ENCODE measurements around the gene APMAP.
"Not testable (repeated sequence)": the region's sequence is repeated elsewhere in the genome, so short reads cannot be mapped to it uniquely, and the experiment has no call there.

GRCh38 chr20:24930724-24931688, 61.5 kb downstream of the APMAP start:
- TF ChIP-seq POLR2A (IDR thresholded peaks at IDR 0.05; ENCODE audit: low read depth, low read length); NFYB (IDR thresholded peaks at IDR 0.05; ENCODE audit: insufficient read depth, low read depth, low read length); PML (IDR thresholded peaks at IDR 0.05; ENCODE audit: low read length); USF2 (IDR thresholded peaks at IDR 0.05; ENCODE audit: borderline replicate concordance, low read depth, low read length); CREM (IDR thresholded peaks at IDR 0.05; ENCODE audit: low read depth); NFIC (IDR thresholded peaks at IDR 0.05; ENCODE audit: low read depth, low read length); HDAC2 (IDR thresholded peaks at IDR 0.05); RCOR1 (conservative IDR thresholded peaks at IDR 0.05; ENCODE audit: low read depth, low read length); CBFB (IDR thresholded peaks at IDR 0.05; ENCODE audit: low read depth); EZH2 (IDR thresholded peaks at IDR 0.05; ENCODE audit: borderline replicate concordance, control insufficient read depth, low read depth, low read length); EP300 (IDR thresholded peaks at IDR 0.05; ENCODE audit: borderline replicate concordance in 1 of 2, control insufficient read depth in 1 of 2, low read depth in 2 of 2, low read length in 2 of 2): not testable (repeated sequence)
- TF ChIP-seq, protein P1, sequence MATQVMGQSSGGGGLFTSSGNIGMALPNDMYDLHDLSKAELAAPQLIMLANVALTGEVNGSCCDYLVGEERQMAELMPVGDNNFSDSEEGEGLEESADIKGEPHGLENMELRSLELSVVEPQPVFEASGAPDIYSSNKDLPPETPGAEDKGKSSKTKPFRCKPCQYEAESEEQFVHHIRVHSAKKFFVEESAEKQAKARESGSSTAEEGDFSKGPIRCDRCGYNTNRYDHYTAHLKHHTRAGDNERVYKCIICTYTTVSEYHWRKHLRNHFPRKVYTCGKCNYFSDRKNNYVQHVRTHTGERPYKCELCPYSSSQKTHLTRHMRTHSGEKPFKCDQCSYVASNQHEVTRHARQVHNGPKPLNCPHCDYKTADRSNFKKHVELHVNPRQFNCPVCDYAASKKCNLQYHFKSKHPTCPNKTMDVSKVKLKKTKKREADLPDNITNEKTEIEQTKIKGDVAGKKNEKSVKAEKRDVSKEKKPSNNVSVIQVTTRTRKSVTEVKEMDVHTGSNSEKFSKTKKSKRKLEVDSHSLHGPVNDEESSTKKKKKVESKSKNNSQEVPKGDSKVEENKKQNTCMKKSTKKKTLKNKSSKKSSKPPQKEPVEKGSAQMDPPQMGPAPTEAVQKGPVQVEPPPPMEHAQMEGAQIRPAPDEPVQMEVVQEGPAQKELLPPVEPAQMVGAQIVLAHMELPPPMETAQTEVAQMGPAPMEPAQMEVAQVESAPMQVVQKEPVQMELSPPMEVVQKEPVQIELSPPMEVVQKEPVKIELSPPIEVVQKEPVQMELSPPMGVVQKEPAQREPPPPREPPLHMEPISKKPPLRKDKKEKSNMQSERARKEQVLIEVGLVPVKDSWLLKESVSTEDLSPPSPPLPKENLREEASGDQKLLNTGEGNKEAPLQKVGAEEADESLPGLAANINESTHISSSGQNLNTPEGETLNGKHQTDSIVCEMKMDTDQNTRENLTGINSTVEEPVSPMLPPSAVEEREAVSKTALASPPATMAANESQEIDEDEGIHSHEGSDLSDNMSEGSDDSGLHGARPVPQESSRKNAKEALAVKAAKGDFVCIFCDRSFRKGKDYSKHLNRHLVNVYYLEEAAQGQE (IDR thresholded peaks at IDR 0.05; ENCODE audit: low read depth, low read length): not testable (repeated sequence)
- TF ChIP-seq, protein P2, sequence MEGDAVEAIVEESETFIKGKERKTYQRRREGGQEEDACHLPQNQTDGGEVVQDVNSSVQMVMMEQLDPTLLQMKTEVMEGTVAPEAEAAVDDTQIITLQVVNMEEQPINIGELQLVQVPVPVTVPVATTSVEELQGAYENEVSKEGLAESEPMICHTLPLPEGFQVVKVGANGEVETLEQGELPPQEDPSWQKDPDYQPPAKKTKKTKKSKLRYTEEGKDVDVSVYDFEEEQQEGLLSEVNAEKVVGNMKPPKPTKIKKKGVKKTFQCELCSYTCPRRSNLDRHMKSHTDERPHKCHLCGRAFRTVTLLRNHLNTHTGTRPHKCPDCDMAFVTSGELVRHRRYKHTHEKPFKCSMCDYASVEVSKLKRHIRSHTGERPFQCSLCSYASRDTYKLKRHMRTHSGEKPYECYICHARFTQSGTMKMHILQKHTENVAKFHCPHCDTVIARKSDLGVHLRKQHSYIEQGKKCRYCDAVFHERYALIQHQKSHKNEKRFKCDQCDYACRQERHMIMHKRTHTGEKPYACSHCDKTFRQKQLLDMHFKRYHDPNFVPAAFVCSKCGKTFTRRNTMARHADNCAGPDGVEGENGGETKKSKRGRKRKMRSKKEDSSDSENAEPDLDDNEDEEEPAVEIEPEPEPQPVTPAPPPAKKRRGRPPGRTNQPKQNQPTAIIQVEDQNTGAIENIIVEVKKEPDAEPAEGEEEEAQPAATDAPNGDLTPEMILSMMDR (IDR thresholded peaks at IDR 0.05 in 2 of 3, conservative IDR thresholded peaks at IDR 0.05 in 1 of 3; ENCODE audit: control insufficient read depth in 2 of 3, extremely low read depth in 1 of 3, insufficient read depth in 1 of 3, low read depth in 3 of 3, low read length in 3 of 3): peak; percentile 30 to 53 (median 43); a peak in 5 of 6 replicates
- TF ChIP-seq, protein P3, sequence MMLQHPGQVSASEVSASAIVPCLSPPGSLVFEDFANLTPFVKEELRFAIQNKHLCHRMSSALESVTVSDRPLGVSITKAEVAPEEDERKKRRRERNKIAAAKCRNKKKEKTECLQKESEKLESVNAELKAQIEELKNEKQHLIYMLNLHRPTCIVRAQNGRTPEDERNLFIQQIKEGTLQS (IDR thresholded peaks at IDR 0.05; ENCODE audit: borderline replicate concordance, extremely low read depth, low read depth, low read length): not testable (repeated sequence)
